Medulla oblongata (tissue), 1 donor: ENCODE data around the gene CCDC186.

Source experiments
- DNase-seq: peaks from one replicate; pipeline ENCODE4 v3.0.0-alpha.2; 2015; ENCODE audit errors: extremely low spot score

The CCDC186 gene

DNA sequence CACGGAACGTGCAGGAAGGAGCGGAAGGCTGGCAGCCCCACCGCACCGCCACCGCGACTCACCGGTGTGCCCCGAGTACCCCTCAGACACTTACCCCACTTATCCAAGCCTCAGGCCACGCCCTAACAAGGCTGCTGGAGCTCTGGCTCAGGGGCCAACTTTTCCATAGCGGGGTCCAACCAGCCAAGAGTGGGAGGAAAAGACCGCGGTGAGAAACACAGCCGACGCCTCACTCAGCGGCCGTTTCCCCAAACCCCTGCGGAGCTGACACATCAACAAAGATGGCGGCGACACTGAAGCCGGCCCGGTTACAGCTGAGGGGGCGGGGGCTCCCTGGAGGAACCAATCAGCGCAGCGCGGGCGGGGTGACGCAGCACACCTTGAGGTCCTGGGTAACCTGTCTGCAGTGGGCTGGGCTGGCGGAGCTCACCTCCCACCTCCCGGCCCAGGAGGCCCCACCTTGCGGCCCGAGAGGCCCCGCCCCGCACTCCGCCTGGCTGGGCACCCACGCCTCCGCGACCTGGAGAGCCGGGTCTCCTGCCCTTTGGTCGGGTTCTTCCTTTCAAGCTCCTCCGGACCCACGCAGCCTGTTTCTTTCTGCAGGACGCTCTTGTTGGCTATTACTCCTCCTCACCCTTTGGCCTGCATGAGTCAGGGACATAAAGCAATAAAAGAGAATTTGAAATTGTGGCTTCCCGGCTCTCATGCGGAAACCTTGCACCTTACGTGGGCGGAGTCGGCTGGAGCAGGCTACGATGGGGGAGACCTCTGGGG lies at the start of gene CCDC186:
TSS of gene CCDC186 (minus strand) at position 283 of the 774 bp plus-strand sequence. CDS start 10,935 bp downstream, outside the sequence.
- peak; percentile 91 for DNase-seq

GRCh38 chr10:114223066-114223465 lies 49.1 kb upstream of the CCDC186 start:
- DNase-seq: no peak

DNA sequence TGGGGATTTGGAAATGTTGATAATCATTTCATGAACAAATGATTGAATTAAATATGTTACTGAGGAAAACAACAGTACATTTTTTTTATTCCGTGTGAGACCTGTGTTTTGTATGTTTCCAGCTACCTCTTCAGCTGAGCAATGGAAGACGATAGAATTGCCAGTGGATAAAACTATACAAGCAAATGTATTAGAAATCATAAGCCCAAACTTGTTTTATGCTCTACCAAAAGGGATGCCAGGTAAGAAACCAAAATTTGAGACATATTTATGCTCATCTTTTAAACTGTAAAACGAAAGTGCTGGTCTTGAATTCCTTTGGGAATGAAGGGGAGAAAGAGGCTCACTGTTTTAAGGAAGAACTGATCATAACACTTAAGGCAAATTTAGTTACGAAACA lies 47.2 kb upstream of the CCDC186 start:
- DNase-seq: no peak

DNA sequence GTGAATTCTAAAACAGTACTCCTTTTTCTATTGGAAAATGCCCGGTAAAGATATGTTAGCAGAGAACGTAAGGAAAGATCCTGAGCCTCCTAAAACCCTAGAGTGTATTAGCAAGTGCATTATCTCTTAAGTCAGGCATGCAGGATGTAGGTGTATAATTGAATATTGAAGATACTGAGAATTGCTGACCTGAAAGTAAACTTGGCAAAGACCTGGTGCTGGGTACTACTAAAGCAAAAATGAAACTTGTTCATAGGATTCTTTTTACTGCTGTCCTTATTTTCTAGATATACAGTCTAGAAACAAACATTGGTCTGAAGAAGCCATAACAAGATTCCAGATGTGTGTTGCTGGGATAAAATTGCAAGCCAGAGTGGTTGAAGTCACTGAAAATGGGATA lies 46.3 kb upstream of the CCDC186 start:
- DNase-seq: no peak

DNA sequence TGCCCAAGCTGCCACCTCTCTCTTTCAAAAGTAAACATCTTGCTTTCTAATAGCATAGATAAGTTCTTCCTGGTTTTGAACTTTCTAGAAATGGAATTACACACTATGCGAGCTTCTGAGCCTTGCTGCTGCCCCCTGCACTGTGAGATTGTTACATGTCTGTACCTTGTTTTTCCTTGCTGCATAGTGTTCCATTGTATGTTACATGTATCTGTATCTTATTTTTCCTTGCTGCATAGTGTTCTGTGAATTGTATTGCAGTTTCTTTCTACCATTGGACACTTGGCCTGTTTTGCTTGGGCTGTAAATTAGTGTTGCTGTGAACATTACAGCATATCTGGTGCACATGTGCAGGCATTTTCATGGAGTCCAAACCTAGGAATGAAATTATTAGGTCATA lies 41.0 kb upstream of the CCDC186 start:
- DNase-seq: no peak

DNA sequence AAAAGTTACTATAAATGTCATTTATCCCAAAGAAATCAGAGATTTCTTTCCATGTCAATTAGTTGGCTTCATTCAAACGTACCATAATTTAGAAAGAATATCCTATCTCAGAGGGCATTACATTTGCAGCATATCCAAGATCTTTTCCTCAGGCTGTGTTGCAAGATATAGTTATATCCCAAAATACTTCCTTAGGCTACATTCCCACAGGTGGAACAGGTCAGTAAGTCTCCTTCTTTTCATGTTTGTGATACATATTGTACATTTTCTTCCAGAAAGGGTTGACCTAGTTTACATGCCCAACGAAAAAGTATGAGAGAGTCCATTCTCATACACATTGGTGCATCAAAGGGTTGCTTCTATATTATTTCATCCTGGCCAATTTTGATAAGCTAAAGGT lies 38.1 kb upstream of the CCDC186 start:
- DNase-seq: no peak

- DNase-seq: no peak
Observed at GRCh38 chr10:114208351-114208750, 34.3 kb upstream of the CCDC186 start.

DNA sequence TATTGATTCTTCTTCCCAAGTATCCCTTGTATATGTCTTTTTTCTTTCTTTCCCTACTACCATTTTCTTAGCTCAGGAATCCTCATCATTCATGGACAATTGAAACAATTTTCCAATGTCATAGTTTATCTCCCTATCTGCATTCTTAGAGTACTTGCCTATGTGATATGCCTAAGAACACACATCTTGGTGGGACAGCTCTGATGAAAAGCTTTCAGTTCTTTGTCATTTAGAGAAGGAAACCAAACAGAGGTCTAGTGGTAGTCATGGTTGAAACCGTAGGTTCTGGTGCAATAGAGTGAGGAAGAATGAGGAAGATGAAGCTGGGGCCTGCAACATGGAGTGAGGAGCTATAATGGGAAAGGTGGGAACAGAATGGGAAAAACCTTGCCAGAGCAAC lies 33.3 kb upstream of the CCDC186 start:
- DNase-seq: no peak

DNA sequence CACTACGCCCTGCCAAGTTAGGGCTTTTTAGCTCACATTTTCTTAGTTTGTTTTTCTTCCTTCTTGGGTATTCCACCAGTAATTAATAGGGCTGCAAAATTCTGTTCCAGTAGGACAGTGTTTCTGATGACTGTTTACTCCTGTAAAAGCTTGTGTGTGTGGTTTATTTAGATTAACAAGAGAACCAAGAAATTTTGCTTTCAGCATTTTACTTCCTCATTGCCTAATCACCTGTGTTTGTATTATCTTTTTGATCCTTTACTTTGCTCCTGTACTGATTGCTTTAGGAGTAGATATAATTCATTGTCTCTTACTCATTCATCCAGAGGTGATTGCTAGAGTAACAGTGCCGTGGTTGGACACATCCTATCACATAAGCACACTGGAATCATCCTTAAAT lies 32.9 kb upstream of the CCDC186 start:
- no peak for DNase-seq

DNA sequence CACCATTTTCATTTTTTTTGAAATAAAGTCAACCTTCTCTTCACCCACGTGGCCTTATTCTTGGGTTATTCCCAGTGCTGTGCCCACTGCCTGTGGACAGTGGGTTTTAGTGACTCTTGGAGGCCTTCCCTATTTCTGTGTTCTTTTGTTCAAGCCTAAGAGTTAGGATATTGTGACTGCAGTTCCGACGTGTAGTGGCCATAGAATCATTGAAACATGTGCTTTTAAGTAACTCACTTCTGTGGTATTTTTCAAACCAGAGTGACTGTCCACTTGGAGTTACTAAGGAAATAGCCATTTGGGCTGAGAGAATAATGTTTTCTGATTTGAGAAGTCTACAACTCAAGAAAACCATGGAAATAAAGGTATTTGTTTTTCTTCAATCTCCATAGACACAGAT lies 28.8 kb upstream of the CCDC186 start:
- no peak for DNase-seq

- DNase-seq: no peak
Observed at GRCh38 chr10:114199239-114199638, 25.2 kb upstream of the CCDC186 start.

- DNase-seq: no peak
Observed at GRCh38 chr10:114195079-114195478, 21.1 kb upstream of the CCDC186 start.

DNA sequence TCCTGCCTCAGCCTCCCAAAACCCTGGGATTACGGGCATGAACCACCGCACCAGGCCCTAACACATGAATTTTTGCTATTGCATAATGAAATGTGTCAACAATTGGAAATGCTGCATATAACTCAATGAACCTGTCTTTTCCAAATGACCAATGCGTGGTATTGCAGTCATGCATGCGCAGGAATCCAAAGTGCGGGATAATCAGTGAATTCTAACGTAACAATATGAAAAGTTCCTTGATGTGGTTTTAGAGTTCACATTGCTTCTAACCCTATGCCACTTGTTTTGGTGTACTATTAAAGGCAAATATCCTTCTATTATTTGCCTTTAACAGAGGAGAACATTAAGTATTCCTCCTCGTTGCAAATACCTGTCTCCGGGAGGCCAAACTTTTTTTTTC lies 15.7 kb upstream of the CCDC186 start:
- no peak for DNase-seq

DNA sequence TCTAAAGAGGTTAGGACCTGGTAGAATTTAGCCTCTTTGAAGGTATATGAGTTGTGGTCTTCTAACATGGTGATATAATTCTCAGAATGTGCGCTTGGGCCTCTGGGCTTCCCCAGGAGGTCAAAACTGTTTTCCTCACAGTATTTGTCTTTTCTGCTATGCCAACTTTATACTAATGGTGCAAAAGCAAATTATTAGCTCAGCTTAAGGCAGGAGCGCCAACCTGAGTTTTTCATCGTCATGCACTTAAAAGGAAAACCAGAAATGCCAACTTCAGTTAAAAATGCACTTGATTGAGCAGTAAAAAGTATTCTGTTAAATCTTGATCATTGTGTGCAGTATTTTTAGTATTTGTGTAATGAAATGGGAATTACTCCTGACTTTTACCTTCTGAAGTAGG lies 14.9 kb upstream of the CCDC186 start:
- no peak for DNase-seq

DNA sequence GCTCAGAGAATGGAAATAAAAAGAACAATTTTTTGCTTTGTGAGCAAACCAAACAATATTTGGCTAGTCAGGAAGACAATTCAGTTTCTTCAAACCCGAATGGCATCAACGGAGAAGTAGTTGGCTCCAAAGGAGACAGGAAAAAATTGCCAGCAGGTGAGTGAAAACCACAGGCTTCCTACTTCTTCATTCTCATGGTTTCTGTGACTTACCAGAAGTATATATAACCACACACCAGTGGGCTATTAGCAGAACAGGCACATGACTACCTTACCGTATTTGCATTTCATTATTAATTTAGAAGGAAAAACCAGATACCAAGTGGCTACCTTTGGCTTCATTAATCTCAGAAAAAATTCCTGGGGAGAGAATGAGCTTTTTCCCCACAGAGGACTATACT lies 14.0 kb upstream of the CCDC186 start:
- DNase-seq: no peak

DNA sequence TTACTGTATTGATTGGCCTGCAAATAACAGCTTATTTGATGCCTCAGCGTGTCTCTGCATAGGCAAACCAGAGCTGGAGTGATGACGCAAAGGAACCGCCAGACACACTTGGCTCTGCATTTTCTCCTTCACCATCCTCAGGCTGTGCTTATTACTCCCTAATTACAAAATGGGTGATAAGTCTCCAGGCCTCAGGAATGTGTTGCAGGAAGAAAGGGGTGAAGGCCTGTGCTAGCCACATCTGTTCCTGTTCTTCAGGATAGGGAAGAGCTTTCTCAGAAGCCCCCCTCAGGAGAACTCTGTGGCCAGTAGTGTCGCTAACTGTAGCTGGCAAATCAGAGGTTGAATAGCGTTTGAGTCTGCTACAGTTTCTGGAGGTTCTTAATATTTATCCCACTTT lies 10.3 kb upstream of the CCDC186 start:
- no peak for DNase-seq

GRCh38 chr10:114183563-114183962 lies 9.6 kb upstream of the CCDC186 start:
- DNase-seq: no peak

DNA sequence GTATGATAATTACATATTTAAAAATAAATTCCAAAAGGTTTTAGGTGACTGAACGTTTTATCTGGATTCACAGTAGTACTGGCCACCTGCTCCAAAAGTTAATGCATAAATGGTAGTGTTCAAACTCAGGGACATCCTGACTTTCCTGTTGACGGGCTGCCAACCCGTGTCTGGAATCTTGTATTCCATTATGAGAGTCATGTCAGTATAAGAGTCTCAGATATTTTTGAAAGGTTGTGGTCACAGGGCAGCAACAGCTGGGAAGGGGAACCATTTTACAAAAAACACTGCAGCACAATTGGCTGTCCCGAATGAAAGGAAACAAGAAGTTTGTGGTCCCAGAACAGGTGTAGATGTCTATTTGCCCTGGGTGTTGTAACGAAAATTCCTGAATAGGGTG lies 8.0 kb upstream of the CCDC186 start:
- DNase-seq: no peak

DNA sequence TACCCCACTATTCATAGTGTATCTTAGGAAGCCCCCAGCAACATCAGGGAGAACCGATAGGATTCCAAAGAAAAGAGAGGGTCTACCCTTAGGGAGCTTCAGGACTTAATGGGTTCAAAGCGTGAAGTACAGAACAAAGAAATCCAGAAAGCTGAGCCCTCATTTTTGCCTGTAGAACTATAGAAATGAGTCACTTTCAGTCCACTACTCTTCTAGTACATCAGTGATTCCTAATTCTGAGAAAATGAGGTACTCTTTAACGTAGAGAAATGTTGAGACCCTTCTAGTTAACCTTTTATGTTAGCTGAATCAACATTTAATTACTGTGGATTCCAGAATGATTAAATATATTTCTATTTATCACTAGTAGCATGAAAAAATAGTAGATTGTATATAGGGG lies 6.9 kb upstream of the CCDC186 start:
- DNase-seq: no peak

GRCh38 chr10:114179747-114180146 lies 5.7 kb upstream of the CCDC186 start:
- DNase-seq: no peak

DNA sequence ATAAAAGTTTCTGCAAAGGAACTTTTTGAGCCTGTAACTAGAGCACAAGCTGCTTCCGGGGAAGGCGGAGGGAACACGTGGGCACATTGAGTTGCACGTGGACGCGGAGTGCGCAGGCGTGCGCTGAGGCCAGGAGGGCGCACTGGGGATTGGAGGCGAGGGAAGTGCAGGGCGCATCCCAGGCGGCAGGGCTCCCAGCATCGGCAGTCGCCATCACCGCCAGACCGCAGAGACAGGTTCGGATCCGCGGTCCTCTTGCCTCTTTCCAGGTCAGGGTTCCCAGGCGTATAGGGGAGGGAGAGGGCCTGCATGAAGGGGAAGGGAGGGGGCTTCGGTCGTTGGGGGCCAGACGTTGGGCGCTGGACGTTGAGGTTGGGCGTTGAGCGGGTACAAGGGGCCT lies 5.1 kb upstream of the CCDC186 start, which contains the start of gene TDRD1:
TSS of gene TDRD1 (plus strand) at position 206 of the 400 bp plus-strand sequence. CDS start 8,479 bp downstream, outside the sequence.
- no peak for DNase-seq

DNA sequence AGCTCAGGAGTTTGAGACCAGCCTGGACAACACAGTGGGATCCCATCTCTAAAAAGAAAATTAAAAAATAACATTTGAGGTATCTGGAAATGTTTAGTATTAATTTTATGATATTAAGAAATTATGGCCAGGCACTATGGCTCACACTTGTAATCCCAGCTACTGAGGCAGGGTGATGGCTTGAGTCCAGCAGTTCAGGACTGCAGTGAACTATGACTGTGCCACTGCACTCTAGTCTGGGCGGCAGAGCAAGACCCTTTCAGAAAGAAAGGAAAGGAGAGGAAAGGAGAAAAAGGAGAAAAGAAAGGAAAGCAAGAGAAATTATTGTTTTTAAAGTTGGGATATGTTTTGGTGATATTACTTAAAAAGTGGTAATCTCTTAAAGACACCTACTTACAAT lies 2.5 kb upstream of the CCDC186 start:
- DNase-seq: no peak

GRCh38 chr10:114175667-114176066 lies 1.7 kb upstream of the CCDC186 start:
- DNase-seq: no peak

- peak; percentile 36 for DNase-seq
Observed at GRCh38 chr10:114174695-114175188, 739 bp upstream of the CCDC186 start.
